ENCODE results near the gene FBXL22.

Gene FBXL22, protein sequence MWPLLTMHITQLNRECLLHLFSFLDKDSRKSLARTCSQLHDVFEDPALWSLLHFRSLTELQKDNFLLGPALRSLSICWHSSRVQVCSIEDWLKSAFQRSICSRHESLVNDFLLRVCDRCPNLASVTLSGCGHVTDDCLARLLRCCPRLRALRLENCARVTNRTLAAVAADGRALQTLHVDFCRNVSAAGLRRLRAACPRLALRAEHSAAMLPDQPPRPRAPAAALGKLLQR

DNA sequence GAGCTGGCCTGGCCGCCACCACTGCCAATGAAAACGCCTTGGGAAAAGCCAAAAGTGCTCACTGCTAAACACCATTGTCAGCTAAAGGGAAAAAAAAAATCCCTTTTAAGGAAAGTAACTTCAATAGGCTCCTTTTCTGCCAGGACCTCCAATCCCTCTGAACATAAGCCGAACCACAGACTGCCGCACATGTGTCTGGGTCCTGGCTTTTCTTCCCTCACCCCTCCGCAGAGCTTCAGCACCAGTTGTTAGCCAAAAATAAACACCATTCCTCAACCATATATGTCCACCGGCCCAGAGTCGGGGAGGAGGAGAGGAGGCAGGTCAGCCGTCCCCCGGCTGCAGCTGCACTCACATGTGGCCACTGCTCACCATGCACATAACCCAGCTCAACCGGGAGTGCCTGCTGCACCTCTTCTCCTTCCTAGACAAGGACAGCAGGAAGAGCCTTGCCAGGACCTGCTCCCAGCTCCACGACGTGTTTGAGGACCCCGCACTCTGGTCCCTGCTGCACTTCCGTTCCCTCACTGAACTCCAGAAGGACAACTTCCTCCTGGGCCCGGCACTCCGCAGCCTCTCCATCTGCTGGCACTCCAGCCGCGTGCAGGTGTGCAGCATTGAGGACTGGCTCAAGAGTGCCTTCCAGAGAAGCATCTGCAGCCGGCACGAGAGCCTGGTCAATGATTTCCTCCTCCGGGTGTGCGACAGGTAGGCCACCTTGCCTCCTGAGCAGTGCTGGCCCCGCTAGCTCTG lies at the start of gene FBXL22:
FBXL22 (plus strand) TSS at position 350 of the 753 bp plus-strand sequence; CDS start at position 356, 6 bp downstream.
- DNase-seq (ENCODE audit: low read depth in 2 of 2), result no peak

DNA sequence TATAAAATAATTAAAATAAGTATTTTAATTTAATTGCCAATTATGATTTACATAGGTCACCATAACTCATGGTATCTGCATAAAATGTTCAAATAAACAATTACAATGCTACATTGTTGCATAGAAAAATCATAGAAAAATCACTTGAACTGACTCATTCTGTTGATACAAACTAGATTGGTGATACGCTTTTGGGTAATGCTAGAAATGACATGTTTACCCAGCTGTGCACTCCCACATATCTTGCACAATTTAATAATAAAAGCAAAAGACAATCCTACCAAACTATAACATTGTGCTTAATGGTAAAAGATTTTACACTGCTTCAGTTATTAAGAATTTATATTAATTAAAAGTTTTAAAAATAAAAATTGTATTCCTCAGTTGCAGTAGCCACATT lies 45.8 kb upstream of the FBXL22 start:
- DNase-seq (ENCODE audit: low read depth in 2 of 2), result no peak

DNA sequence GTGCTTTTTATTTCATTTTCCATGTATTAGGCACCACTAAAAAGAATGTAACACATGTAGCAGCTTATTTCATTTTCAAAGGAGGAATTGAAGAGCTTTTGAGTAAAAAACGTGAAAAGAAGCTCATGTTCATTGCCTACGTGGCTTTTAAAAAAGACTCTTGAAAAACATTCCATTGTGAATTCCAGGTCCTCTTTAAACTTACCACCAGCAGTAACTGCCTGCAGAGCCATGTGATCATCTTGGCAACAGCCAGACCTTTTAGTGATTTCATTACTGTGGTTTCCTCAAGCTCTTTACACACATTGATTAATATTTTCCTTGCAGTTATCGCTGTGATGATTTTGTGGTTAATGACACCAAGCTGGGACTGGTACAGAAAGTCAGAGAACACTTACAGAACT lies 43.8 kb upstream of the FBXL22 start:
- no peak for DNase-seq (ENCODE audit: low read depth in 2 of 2)

DNA sequence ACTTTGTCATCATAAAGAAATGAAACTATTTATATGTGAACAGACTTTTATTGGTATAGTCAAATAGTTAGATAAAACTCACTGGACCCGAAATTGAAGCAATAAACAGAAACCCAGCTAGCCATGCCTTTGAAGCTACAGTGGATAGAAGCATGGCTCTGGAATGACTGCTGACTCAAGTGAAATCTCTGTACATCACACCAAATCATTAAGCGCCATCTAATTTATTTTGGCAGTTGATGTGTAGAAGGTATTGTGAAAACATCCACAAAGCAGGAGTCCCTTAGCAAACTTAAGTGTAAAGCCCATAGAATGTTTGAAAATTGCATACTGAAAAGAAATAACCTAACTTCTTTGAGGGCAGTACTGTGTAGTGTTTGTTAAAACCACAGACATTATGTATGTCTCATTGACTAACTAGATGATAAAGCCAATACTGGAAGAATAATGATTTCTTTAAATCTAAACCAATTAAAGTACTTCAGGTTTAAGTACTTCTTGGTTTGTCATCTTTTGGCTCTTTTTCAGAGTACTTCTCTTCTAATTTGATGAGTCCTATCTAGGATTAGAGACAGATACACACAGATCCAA lies 42.8 kb upstream of the FBXL22 start:
- no peak for DNase-seq (ENCODE audit: low read depth in 2 of 2)

DNA sequence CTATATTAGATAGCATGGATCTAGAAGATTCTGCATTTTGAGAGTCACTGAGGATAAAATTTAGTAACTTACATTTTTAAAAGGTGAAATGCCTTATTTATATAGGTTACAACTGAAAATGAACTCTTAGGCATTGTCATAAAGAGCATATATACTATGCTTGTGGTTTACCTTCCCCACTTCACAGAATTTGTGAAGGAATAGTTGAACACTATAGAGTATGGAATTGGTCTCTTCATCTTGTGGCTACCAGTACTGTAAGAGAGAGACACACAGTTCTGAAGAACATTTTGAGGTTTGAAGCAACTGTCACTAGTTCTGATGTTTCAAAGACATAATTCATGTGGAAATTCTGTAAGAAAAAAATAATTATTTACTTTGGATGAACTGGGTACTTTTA lies 41.7 kb upstream of the FBXL22 start:
- no peak for DNase-seq (ENCODE audit: low read depth in 2 of 2)

DNA sequence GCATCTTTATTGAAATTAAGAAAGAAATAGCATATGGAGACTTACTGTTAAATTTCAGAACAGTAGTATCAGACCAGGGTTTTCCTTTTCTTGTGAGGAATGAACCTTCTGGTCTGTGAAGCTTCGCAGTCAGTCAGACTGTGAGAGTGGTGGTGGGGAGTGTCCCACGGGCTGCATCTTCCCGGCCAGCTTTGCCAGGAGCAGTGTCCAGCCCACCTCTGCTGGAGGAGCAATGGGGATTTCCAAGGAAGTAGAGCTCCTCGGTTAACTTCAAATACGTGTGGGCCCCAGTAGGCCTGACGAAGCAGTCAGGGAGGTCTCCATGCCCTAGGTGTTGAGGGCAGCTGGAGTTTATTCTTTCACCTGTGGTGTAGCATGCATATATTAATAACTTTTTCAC lies 40.9 kb upstream of the FBXL22 start:
- no peak for DNase-seq (ENCODE audit: low read depth in 2 of 2)

DNA sequence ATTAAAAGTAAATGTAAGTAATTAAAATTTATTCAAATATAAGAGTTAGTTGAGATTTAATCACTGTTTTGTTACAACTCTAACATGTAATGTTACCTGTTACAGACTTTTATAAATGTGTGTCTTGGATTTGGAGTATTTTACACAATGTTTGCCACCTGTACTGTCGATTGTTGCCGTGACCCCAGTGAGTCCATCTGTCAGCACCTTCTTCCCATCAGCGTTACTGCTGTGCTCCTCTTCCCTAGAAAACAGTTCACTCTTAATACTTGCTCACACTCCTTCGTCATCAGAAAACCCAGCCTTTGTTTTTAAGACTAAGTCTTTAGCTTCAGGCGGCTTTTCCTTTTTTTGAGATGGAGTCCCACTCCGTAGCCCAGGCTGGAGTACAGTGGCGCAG lies 40.5 kb upstream of the FBXL22 start:
- no peak for DNase-seq (ENCODE audit: low read depth in 2 of 2)

DNA sequence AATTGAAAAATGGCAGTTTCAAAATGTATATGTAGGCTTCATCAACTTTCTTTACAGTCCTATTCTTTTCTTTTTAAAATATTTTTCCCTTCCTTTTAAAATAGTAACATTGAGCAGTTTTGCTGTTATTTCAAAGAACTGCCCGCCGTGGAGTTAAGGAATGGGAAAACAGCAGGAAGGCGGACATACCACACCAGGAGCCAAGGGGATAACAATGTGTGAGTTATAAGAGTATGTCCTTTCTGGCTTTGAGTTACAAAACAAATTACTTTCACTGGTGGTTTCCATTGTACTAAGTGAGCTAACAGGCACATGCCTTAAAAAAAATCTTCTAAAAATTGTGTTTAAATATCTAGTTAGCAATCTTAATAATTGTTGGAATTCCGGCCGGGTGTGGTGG lies 37.4 kb upstream of the FBXL22 start:
- no peak for DNase-seq (ENCODE audit: low read depth in 2 of 2)

DNA sequence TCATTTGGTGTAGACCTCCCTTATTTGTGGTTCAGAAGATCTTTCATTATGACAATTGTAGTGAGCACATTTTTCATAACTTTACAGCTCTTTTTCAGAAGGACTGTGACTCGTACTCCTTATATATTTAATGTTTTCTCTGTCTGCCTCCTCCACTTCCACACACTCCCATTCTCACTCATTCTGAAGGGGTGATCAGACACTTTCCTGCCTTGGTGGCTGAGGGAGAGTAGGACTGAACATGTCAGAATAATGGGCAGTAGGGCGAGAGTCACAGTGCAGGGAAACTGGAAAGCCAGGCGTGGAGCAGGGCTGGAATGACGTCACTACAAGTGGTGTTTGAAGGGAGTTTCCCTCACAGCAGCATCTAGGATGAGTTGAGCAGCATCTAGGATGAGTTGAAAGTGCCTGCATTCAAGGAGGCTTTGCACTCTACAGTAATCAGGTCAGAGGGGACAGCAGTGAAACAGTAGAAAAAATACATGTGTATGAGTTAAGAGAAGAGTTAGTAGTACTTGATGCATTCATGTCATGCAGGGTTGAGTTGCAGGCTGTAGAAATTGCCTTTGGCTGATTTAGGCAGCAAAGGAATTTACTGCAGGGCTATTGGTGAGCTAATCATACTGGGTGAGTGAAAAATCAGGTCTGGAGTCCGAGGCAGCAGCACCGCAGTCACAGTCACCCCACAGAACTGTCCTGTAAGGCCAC lies 36.3 kb upstream of the FBXL22 start:
- no peak for DNase-seq (ENCODE audit: low read depth in 2 of 2)

DNA sequence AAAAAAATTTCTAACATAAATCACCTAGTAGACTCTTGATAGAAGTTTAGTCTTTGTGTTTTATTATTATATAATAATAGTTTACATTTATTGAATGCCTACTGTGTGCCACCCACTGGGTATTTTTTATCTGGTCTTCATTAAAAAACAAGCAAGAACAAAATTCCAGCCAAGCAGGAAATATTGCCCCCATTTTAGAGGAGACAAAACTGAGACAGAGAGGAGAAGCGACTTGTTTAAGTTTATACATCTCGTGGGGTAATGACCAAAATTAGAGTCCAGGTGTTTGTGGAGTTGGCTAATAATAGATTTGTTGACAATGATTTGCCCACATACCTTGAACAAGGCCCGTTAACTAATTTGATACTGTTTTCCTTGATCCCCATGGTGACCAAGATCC lies 33.1 kb upstream of the FBXL22 start:
- DNase-seq (ENCODE audit: low read depth in 2 of 2), result no peak

DNA sequence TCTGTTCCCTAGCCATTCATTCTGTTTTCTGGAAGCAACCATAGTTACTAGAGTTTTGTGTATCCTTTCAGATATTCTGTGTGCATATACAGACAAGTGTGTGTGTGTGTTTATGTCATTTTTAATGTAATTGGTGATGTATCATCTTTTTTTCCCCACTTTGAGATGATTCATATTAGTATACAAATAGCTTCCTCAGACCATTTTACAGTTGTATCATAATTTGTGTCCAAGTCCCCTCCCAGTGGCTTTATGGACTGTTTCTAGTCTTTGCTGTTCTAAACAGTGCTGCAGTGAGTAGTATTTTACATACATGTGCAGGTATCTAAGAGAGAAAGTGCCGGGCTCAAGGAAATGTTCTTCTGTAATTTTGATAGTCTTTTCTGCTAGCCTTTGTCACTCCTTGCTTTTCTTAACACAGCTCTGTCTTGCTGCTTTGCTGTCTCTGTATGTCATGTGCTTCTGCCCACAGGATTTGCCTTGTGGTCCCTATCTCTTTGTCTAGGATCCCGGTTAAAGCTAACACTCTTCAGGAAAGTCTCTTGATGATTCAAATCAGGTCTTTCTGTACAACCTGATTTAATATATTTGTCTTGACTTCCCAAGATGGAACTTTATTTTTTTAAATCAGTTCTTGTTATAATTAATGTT lies 31.5 kb upstream of the FBXL22 start:
- DNase-seq (ENCODE audit: low read depth in 2 of 2), result no peak

DNA sequence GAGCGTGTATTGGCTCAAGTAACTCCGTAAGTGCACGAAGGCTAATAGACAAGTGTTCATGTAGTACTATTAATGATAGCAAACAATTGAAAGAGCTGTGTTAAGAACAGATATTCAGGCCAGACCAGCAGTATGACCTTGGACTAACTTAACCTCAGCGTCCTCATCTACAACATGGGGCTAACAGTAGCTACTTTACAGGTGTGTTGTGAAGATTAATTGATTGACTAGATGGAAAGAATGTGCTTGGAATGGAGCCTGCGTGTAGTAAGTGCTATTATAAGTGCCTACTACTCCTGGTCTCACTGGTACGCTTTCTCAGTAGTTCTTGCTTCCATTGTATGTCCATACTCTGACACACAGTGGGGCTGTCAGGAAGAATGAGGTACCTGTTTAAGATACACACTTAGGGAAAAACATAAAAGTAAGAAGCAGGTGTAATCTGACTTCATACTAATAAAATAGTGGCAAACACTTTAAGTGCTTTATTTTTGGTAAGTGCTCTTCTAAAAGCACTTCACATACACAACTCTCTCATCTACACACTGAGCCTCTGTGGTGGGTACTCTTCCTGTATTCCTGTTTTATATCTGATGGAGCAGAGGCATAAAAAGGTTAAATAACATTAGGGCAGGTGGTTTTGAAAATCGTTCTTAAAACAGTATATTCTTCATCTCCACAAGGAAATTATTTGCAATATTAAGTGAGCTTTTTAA lies 24.3 kb upstream of the FBXL22 start:
- DNase-seq (ENCODE audit: low read depth in 2 of 2), result no peak

DNA sequence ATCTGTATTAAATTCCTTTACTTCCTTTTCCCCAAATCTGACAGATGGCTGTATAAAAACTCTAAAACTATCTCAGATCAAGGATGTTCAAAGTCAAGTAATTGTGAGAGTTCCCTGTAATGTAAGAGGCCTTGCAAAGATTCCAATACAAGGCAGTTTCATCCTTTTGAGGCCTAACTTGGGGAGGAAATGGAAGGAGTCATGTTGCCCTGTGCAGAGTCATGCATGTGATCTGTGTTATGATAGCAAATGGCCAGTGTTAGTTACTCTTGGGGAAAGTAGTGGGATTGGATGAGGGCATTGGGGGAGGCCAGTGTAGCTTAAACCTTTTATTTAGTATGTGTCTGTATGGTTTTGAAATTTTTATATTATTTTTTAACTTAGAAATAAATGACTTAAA lies 23.7 kb upstream of the FBXL22 start:
- DNase-seq (ENCODE audit: low read depth in 2 of 2), result no peak

DNA sequence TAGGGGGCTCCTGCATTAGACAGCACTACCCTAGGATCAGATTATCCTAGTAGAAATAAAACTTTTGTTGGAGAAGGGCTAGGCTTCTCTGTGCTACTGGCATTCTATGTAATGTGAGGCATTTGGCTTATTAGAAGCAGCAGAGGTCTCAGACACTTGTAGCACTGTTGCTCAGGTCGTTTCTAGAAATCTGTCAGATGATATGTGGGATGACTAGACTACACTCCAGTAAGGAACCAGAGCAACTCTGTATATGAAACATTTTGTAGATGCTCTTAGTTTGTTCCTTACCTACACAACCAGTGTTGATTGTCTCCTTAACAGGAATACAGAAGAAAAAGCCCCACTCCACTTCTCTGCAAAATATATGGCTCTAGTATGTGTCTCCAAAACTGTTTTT lies 21.9 kb upstream of the FBXL22 start:
- no peak for DNase-seq (ENCODE audit: low read depth in 2 of 2)

DNA sequence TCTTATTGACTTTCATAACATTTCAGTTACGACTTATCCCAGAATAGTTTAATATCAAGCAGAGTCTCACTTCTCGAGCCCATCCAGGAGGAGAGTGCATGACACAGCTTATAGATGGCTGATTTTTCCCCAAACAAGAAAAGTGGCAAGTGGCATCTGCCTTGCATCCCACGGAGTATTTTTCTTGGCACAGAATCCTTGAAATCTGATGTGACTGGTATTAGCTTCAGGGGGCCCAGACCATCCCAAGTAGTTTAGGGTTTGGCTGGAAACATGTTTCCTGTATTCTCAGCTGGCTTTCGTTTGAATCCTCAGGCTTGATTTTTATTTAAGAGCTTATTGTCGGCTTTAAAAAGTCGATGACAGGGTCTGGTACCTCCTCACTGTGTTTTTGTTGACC lies 20.7 kb upstream of the FBXL22 start:
- no peak for DNase-seq (ENCODE audit: low read depth in 2 of 2)

DNA sequence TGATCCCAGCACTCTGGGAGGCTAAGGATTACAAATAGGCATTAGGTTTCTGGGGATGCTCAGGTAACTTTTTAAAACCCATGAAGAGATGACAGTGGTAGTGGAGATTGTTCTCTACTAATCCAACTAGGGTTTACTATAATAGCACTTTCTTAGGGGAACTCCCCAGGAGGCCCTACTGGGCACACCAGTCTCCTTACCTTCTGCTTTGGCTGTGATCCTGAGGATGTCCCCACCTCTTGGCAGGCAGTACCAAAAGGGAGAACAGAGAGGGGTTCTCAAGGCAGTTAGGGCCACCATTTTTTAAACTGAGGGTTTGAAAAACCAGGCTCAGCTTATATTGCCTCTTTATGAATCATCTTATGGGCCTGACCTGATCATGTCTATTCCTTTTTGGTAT lies 15.0 kb upstream of the FBXL22 start:
- no peak for DNase-seq (ENCODE audit: low read depth in 2 of 2)

DNA sequence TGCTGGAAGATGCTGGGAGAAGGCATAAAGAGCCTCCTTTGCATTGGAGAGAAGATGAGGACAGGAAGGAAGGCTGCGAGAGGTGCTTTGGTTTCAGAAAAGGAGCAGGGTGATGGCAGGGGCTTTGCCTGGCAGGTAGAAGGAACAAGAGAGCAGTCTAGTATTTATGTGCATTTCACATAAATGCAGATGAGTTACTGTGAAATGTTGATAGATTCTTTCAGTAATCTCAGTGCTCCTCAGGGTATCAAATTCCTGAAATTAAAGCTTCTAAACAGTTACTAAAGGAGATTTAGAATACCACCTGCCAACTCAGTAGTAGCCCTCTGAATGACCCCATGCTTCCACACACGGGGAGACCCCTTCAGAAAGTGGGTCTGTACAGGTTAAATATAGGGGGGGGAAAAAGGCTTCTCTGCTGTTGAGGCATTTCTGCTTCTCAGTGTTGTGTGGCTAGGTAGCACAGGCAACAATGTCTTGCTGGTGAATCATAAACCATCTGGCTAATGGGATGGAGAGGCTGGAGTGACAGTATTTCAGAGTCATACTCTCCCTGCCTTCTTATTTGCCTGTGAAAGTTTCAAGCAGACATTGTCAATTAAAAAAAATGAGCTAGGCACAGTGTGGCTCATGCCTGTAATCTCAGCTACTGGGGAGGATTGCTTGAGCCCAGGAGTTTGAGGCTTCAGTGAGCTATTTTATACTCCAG lies 14.3 kb upstream of the FBXL22 start:
- DNase-seq (ENCODE audit: low read depth in 2 of 2), result no peak

DNA sequence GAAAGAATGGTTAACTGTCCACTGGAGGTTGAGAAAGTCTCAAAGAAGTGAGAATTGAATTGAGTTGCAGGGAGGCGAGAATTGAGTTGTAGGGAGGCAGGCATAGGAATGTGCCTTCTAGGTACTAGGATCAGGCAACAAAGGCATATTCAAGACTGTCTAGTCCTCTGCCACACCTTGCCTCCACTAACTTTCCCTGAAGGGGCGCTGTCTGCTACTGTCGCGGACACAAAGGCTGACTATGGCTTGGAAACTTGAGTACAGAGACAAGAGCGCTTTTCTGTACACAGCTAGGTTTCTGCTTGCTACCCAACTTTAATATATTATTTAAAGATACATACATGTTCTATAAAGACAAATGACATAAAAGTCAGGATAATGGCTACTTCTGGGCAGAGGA lies 10.4 kb upstream of the FBXL22 start:
- no peak for DNase-seq (ENCODE audit: low read depth in 2 of 2)

DNA sequence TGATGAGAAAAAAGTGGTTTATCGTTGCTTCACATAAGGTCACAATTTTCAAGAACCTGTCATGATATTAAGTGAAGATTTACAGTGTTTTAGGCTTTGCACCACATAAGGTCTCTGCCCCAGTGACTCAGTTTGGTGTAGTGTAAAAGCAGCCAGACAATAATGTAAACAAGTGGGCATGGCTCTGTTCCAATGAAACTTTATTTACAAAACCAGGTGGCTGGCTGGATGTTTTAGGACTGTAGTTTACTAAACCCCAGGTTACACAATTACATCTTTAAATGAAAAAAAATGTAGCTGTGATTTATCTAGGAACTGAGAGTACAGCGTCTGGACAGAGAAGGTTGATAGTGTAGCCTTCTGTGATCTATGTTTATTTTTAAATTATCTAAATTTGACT lies 9.7 kb upstream of the FBXL22 start:
- DNase-seq (ENCODE audit: low read depth in 2 of 2), result no peak

DNA sequence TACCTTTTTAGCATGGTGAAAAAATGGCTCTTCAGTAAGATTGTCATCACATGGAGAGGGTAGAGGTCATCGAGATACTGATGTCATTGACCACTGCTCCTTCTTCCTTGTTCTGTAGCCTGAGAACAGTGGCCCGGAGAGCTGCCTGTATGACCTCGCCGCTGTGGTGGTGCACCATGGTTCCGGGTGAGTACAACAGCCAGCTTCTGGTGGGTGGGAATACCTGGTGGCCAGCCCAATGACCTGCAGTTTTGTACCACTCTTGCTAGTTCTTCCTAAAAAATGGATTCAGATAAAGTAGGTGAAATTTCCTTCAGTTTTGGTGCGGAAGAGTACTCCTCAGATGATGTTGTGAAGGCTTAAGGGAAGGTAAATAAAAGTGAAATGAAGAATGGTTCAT lies 8.4 kb upstream of the FBXL22 start:
- DNase-seq (ENCODE audit: low read depth in 2 of 2), result no peak
